ENCODE results near the gene LCE2B.
A peak's percentile ranks its signal among the peaks of the same experiment; 100 is the strongest.

- TF ChIP-seq EZH2 (IDR thresholded peaks at IDR 0.05; ENCODE audit: low read length, unreplicated experiment) (no peak), CTCF (conservative IDR thresholded peaks at IDR 0.05; ENCODE audit: low read depth, low read length) (peak; percentile 62)
These were observed 49.7 kb downstream of the LCE2B start for GRCh38 chr1:152735648-152736047.
